GM12892 (cell line): Measurements from ENCODE around the gene EIF3K.

ENCODE experiments used
- DNase-seq: peaks from one replicate; pipeline ENCODE4 v3.0.0; 2011; ENCODE audit not compliant: insufficient read length
- FAIRE-seq: peaks from 2 replicates; lab custom pipeline; 2011; peaks lifted over from hg19 to GRCh38; lab: Jason Lieb, UNC
- POLR2A ChIP-seq: IDR thresholded peaks from 2 replicates; pipeline ENCODE4 v1.6.1; 2011; ENCODE audit warnings: low read depth, low read length, control low read depth
- POLR2AphosphoS5 ChIP-seq: IDR thresholded peaks from 2 replicates; pipeline ENCODE4 v1.6.1; 2011; ENCODE audit warnings: low read depth, low read length, control low read depth
- TAF1 ChIP-seq: IDR thresholded peaks from 2 replicates; pipeline ENCODE4 v1.6.1; 2011; ENCODE audit warnings: low read depth, mild to moderate bottlenecking, control low read depth, low read length, borderline replicate concordance

Gene EIF3K

GRCh38 chr19:38642176-38642575, 23.2 kb downstream of the EIF3K start:
- no peak for DNase-seq
- TF ChIP-seq TAF1 (no peak), POLR2AphosphoS5 (no peak), POLR2A (no peak)
- no peak for FAIRE-seq

DNA sequence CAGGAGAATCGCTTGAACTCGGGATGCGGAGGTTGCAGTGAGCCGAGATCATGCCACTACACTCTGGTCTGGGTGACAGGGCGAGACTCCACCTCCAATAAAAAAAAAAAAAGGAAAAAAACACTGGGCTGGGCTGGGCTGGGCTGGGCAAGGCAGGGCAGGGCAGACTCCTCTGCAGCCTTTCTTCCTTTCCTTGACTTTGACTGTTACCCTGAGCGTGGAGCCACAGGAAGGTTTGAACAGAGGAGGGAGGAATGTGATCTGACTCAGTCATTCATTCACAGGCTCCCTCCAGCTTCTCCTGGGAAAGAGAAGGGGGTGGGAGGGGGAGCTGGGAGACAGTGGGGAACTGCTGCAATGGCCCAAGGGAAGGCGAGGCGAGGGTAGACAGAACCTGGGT, 25.7 kb downstream of the EIF3K start:
- no peak for FAIRE-seq
- no peak for TF ChIP-seq POLR2AphosphoS5
- TF ChIP-seq TAF1: no peak
- no peak for TF ChIP-seq POLR2A
- no peak for DNase-seq

GRCh38 chr19:38647368-38647965, 28.5 kb downstream of the EIF3K start, which contains the start of gene ACTN4:
Gene ACTN4 (plus strand): TSS chr19:38647649. CDS start chr19:38647746, 97 bp downstream.
- peak; percentile 99 for FAIRE-seq
- peak; percentile 93 for DNase-seq
- TF ChIP-seq POLR2A (peak; percentile 96), TAF1 (peak; percentile 84), POLR2AphosphoS5 (peak; percentile 94)

DNA sequence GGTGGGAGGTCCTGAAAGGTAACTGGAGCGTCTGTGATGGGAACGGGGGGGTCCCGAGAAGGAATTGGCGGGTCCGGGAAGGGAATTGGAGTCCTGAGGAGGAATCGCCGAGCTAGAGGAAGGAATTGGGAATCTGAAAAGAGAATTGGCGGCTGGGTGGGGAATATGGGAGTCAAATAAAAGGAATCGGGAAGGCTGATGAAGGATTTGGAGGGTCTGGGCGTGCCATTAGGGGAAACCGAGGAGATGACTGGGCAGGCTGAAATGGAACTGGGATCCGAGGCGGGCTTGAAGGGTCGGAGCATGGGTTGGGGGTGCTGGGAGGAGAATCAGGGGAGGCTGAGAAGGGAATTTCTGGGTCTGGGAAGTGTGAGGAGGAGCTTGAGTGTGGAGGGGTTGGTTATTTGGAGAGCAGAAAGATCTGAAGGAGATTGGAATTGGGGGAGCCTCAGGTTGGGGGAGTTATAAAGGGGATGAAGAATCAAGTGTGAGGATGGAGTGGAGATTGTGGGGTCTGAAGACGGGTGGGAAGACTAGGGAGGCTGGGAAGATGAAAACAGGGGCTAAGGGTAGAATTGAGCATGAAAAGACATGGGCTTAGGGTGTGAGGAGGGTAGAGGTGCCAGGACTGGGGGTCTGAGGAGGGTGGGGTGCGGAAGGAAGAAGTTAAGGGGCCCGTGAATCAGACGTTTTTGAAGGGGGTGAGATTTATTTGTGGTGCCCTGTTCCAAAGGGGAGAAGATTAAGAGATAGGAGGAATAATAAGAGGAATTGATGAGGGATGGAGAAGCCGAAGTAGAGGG, 29.2 kb downstream of the EIF3K start:
- TF ChIP-seq POLR2AphosphoS5 (no peak), TAF1 (no peak), POLR2A (no peak)
- no peak for FAIRE-seq
- no peak for DNase-seq

DNA sequence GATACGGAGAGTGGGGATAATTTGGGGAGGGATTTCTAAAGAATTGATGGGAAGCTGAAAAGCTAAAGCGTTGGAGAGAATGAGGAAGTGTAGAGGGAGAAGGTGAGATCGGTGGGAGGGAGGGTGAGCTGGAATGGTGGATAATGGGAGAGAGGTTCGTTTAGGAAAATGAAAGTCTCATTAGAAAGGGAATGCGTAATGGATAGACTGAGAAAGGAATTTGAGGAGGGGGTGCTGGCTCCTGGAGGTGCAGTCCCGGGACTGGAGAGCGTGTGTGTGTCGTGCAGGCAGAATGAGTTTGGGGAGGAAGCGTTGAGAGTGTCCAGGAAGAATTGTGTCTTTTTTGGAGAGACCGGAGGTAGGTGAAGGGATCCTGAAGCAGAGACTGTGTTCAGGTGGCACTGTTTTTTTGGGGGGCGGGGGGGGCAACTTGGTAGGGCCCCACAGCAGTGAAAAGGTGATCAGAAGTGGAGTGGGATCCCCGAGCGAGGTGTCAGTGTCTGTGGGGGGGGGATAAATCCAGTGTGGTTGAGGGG, 29.8 kb downstream of the EIF3K start:
- DNase-seq: no peak
- FAIRE-seq: no peak
- TF ChIP-seq POLR2AphosphoS5: no peak
- no peak for TF ChIP-seq POLR2A
- TF ChIP-seq TAF1: no peak

DNA sequence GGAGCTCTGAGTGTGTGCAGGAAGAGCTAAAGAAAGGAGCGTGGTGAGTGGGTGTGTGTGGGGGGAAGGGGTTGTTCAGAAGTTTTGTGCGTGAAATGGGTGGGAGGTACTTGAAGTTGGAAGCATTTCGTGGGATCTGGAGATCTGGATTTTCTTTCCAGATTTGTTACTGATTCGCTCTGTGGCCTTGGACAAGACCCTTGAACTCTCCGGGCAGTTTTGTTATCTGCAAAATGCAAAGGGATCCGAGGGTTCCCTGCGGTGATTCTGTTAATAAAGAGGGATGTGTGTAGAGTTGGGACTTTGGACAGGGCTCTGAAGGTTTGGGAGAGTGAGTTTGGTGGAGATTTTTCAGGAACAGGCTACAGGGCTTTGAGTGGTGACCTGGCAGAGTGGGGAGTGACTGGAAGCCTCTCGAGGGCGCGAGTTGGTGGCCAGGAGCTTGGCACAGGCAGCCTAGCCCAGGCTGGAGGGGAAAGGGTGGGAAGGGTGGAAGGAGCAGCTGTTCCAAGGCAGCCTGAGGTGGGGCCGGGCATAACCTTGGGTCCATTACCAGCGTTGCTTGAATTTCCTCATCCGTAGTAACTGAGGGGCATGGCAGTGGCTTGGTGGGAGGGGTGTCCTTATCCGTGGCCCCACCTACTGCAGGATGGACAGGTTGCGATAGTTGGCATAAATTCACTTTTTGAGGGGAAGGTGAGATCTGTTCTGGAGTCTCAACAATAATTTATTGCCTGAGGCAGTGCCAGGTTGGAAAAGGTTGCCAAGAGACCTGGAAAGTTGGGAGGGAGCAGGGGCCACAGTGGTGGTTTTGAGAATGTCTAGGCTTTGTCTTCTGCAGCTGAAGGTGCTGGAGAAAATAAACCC, 30.6 kb downstream of the EIF3K start:
- DNase-seq (no peak), FAIRE-seq (no peak)
- TF ChIP-seq TAF1: no peak
- TF ChIP-seq POLR2AphosphoS5: no peak
- no peak for TF ChIP-seq POLR2A

- TF ChIP-seq POLR2AphosphoS5 (no peak), POLR2A (no peak)
- no peak for DNase-seq
- peak; percentile 14 for FAIRE-seq
These were observed 31.3 kb downstream of the EIF3K start for GRCh38 chr19:38650172-38650775.

- FAIRE-seq (no peak), DNase-seq (no peak)
- TF ChIP-seq TAF1: no peak
- TF ChIP-seq POLR2A: no peak
- no peak for TF ChIP-seq POLR2AphosphoS5
These were observed 32.1 kb downstream of the EIF3K start for GRCh38 chr19:38650911-38651584.

DNA sequence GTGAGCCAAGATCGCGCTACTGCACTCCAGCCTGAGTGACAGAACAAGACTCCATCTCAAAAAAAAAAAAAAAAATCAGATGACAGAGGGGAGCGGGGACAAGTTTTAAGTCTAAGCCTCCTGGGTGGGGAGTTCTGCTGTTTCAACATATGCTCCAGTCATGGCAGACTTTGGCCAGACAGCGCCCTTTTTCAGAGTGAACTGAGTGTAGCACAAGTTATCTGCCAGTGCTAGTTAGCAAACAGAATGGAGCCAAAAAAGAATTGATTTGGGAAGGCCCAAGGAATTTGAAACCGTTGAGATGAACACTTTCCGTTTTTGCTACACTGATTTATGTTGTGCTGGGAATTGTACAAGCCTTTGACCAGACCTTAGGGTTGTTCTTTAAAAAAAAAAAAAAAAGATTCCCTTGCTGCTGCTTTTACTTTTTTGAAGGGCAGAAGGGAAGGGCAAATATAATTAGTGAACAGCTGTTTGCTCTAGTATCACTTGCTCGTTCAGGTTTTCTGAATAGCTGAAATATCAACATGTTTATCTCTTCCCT, 34.1 kb downstream of the EIF3K start:
- DNase-seq (no peak), FAIRE-seq (no peak)
- TF ChIP-seq POLR2AphosphoS5 (no peak), TAF1 (no peak), POLR2A (no peak)

DNA sequence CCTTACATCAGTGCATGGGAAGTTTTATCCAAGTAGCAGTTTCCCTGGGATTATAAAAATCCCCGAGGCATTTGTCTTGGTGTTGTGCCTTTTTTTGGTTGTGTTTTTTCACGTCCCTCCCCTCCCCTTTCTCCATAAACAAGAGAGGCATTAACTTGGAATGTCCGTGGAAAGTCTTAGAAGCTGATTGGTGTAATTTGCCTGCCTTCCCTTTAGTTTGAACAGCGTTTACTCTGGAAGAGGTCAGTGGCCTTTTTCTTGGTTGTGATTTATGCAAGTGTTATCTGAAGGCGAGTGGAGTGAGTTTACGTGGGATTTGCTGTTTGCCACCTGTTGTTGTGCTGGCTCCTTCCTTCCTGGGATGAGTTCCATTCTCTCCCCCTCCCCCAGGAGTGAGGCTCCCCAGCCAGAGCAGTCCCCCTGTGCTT, 35.7 kb downstream of the EIF3K start:
- no peak for TF ChIP-seq POLR2AphosphoS5
- no peak for TF ChIP-seq TAF1
- no peak for TF ChIP-seq POLR2A
- FAIRE-seq (no peak), DNase-seq (no peak)
